WTC11 (cell line): Measurements from ENCODE around the gene ZNF426. TPM values are rescaled to one million over a fixed set of nuclear protein-coding genes. Genes with fewer than 3 reads are reported as not detected.
A peak's percentile ranks its signal among the peaks of the same experiment; 100 is the strongest.
"Not testable (repeated sequence)": the region's sequence is repeated elsewhere in the genome, so short reads cannot be mapped to it uniquely, and the experiment has no call there.

ENCODE experiments used
- ATAC-seq: fragments of 200-7000 bp; cut with Tn5 transposase; 2 replicates; pipeline ENCODE4 v1.10.0; 2021; ENCODE audit warnings: mild to moderate bottlenecking, moderate library complexity
- CTCF ChIA-PET: fragments of 300-600 bp; sonication (Branson Sonifier 250); formaldehyde crosslinking; loops from one replicate; lab custom pipeline; 2021; ENCODE audit warnings: antibody characterized with exemption; lab: Charles Lee
- POLR2A ChIA-PET: fragments of 350-600 bp; sonication (Branson Sonifier 250); formaldehyde crosslinking; loops from one replicate; lab custom pipeline; 2021; ENCODE audit warnings: antibody characterized with exemption; lab: Charles Lee
- DNase-seq: peaks from one replicate; pipeline ENCODE4 v3.0.0; 2021; ENCODE audit warnings: low spot score
- H3K27ac Mint-ChIP-seq: 2 replicates; pipeline ENCODE4 v1.8.0; 2021; ENCODE audit warnings: mixed read lengths
- H3K27me3 Mint-ChIP-seq: 2 replicates; pipeline ENCODE4 v1.8.0; 2021; ENCODE audit warnings: low read depth, mild to moderate bottlenecking, moderate library complexity, mixed read lengths
- H3K36me3 Mint-ChIP-seq: 2 replicates; pipeline ENCODE4 v1.8.0; 2021; ENCODE audit warnings: mixed read lengths
- H3K4me1 Mint-ChIP-seq: 2 replicates; pipeline ENCODE4 v1.8.0; 2022; ENCODE audit warnings: mixed read lengths
- H3K4me3 Mint-ChIP-seq: 2 replicates; pipeline ENCODE4 v1.8.0; 2021; ENCODE audit warnings: mild to moderate bottlenecking, moderate library complexity, mixed read lengths
- H3K9me3 Mint-ChIP-seq: 2 replicates; pipeline ENCODE4 v1.8.0; 2021; ENCODE audit warnings: mixed read lengths
- CBFB ChIP-seq: sonication (generic); formaldehyde crosslinking; IDR thresholded peaks from 2 replicates; pipeline ENCODE4 v1.8.1; 2022; ENCODE audit warnings: mild to moderate bottlenecking, low read depth, missing genetic modification reagents
- ESRRA ChIP-seq: sonication (generic); formaldehyde crosslinking; IDR thresholded peaks from 2 replicates; pipeline ENCODE4 v1.8.1; 2022; ENCODE audit warnings: mild to moderate bottlenecking, missing genetic modification reagents, borderline replicate concordance
- FOXP1 ChIP-seq: sonication (generic); formaldehyde crosslinking; IDR thresholded peaks from 2 replicates; pipeline ENCODE4 v1.8.0; 2022; ENCODE audit warnings: missing genetic modification reagents, mild to moderate bottlenecking, moderate library complexity, borderline replicate concordance
- GABPB1 ChIP-seq: sonication (generic); formaldehyde crosslinking; IDR thresholded peaks from 2 replicates; pipeline ENCODE4 v1.8.1; 2023; ENCODE audit warnings: mild to moderate bottlenecking, missing genetic modification reagents
- JAZF1 ChIP-seq: fragments of 250-450 bp; sonication (Bioruptor Pico); IDR thresholded peaks from 2 replicates; pipeline ENCODE4 v1.9.0; 2021; ENCODE audit warnings: moderate library complexity, mild to moderate bottlenecking, inconsistent platforms
- TEAD1 ChIP-seq: sonication (generic); formaldehyde crosslinking; IDR thresholded peaks from 2 replicates; pipeline ENCODE4 v1.8.0; 2022; ENCODE audit warnings: mild to moderate bottlenecking, missing genetic modification reagents
- TEAD4 ChIP-seq: sonication (generic); formaldehyde crosslinking; IDR thresholded peaks from 2 replicates; pipeline ENCODE4 v1.8.0; 2022; ENCODE audit warnings: mild to moderate bottlenecking, missing genetic modification reagents
- TP53 ChIP-seq: sonication (generic); formaldehyde crosslinking; IDR thresholded peaks from 2 replicates; pipeline ENCODE4 v1.8.1; 2023; ENCODE audit warnings: mild to moderate bottlenecking, missing genetic modification reagents
- ZNF396 ChIP-seq: fragments of 250-450 bp; sonication (Bioruptor Pico); IDR thresholded peaks from 2 replicates; pipeline ENCODE4 v1.8.0; 2021; ENCODE audit warnings: mild to moderate bottlenecking, moderate library complexity, borderline replicate concordance
- ZNF423 ChIP-seq: fragments of 250-450 bp; sonication (Bioruptor Pico); IDR thresholded peaks from 2 replicates; pipeline ENCODE4 v2.1.2; 2022; ENCODE audit warnings: mild to moderate bottlenecking, moderate library complexity
- total RNA-seq: library from RNA; stranded (reverse); gene quantifications from 3 replicates; pipeline ENCODE4 v1.2.3, GENCODE V29; 2021
- TF ChIP-seq, protein P1 (sequence below): sonication (generic); formaldehyde crosslinking; IDR thresholded peaks from 2 replicates; pipeline ENCODE4 v1.8.1; 2022; ENCODE audit warnings: missing genetic modification reagents, borderline replicate concordance
- TF ChIP-seq, protein P2 (sequence below): fragments of 250-450 bp; sonication (Bioruptor Pico); IDR thresholded peaks from 2 replicates; pipeline ENCODE4 v1.8.0; 2021; ENCODE audit warnings: mild to moderate bottlenecking
- TF ChIP-seq, protein P3 (sequence below): sonication (generic); formaldehyde crosslinking; IDR thresholded peaks from 2 replicates; pipeline ENCODE4 v1.8.1; 2023; ENCODE audit warnings: mild to moderate bottlenecking, missing genetic modification reagents
- TF ChIP-seq, protein P4 (sequence below): sonication (generic); formaldehyde crosslinking; IDR thresholded peaks from 2 replicates; pipeline ENCODE4 v1.8.0; 2022; ENCODE audit warnings: mild to moderate bottlenecking, missing genetic modification reagents
- TF ChIP-seq, protein P5 (sequence below): sonication (generic); formaldehyde crosslinking; IDR thresholded peaks from 2 replicates; pipeline ENCODE4 v1.8.1; 2023; ENCODE audit warnings: mild to moderate bottlenecking, moderate library complexity, missing genetic modification reagents
- TF ChIP-seq, protein P6 (sequence below): fragments of 250-450 bp; sonication (Bioruptor Pico); IDR thresholded peaks from 2 replicates; pipeline ENCODE4 v1.9.0; 2021; ENCODE audit warnings: mild to moderate bottlenecking

The ZNF426 gene
- total RNA-seq, 1 experiment from 2014 or later = 30.3 TPM

DNA sequence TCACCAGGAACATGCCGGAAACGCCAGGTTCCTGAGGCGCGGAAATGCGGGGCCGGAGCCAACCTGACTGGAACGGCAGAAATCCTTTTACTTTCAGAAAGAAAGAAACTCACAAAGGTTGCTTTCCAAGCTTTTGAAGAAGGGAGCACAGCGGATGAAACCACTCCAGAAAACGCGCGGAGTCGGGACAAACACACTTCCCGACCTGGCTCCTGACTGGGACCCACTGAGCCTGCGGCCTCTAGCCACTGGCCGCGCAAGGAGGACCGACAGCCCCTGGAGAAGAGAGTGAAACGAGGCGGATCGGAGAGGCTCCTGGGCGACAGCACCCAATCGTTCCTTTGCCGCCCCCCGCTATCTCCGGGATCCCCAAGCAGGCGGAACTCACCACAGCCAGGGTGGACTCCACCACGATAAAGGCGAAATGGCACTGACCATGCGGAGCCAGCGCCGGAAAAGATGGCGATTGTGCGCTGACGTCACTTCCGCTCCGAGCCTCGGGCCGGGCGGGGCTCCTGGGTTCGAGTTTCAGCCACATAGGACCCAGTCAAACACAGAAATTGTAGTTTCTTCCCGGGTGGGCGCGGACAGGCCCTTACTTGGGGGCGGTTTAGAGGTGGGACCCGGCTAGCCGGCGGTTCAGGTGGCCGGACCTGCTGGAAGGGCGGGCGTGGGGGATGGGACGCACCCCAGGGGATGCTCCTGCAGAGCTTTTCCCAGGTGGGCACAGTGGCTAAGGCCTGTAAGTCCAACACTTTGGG lies 45.8 kb upstream of the ZNF426 start, which contains the start of gene ZNF121 (continued):
- TF ChIP-seq, protein P1, sequence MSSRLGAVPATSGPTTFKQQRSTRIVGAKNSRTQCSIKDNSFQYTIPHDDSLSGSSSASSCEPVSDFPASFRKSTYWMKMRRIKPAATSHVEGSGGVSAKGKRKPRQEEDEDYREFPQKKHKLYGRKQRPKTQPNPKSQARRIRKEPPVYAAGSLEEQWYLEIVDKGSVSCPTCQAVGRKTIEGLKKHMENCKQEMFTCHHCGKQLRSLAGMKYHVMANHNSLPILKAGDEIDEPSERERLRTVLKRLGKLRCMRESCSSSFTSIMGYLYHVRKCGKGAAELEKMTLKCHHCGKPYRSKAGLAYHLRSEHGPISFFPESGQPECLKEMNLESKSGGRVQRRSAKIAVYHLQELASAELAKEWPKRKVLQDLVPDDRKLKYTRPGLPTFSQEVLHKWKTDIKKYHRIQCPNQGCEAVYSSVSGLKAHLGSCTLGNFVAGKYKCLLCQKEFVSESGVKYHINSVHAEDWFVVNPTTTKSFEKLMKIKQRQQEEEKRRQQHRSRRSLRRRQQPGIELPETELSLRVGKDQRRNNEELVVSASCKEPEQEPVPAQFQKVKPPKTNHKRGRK (CRISPR knock-in tag) = no peak
- TF ChIP-seq FOXP1 (0 out of 2 replicates have a peak, but pooled peaks have one; percentile 54), CBFB (CRISPR knock-in tag) (no peak), ZNF396 (CRISPR knock-in tag) (no peak), TP53 (no peak)
- TF ChIP-seq, protein P2, sequence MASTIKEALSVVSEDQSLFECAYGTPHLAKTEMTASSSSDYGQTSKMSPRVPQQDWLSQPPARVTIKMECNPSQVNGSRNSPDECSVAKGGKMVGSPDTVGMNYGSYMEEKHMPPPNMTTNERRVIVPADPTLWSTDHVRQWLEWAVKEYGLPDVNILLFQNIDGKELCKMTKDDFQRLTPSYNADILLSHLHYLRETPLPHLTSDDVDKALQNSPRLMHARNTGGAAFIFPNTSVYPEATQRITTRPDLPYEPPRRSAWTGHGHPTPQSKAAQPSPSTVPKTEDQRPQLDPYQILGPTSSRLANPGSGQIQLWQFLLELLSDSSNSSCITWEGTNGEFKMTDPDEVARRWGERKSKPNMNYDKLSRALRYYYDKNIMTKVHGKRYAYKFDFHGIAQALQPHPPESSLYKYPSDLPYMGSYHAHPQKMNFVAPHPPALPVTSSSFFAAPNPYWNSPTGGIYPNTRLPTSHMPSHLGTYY = no peak
- TF ChIP-seq, protein P3, sequence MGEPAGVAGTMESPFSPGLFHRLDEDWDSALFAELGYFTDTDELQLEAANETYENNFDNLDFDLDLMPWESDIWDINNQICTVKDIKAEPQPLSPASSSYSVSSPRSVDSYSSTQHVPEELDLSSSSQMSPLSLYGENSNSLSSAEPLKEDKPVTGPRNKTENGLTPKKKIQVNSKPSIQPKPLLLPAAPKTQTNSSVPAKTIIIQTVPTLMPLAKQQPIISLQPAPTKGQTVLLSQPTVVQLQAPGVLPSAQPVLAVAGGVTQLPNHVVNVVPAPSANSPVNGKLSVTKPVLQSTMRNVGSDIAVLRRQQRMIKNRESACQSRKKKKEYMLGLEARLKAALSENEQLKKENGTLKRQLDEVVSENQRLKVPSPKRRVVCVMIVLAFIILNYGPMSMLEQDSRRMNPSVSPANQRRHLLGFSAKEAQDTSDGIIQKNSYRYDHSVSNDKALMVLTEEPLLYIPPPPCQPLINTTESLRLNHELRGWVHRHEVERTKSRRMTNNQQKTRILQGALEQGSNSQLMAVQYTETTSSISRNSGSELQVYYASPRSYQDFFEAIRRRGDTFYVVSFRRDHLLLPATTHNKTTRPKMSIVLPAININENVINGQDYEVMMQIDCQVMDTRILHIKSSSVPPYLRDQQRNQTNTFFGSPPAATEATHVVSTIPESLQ (CRISPR knock-in tag) = no peak

DNA sequence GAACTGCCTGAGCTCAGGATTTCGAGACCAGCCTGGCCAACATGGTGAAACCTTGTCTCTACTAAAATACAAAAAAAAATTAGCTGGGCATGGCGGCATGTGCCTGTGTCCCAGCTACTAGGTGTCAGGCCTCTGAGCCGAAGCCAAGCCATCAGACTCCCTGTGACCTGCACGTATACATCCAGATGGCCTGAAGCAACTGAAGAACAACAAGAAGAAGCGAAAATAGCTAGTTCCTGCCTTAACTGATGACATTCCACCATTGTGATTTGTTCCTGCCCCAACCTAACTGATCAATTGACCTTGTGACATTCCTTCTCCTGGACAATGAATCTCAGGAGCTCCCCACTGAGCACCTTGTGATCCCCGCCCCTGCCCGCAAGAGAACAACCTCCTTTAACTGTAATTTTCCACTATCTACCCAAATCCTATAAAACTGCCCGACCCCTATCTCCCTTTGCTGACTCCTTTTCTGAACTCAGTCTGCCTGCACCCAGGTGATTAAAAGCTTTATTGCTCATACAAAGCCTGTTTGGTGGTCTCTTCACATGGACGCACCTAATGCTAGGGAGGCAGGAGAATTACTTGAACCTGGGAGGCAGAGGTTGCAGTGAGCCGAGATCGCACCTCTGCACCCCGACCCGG lies 43.8 kb upstream of the ZNF426 start:
- H3K4me3 Mint-ChIP-seq = peak overlapping the region; percentile 94
- TF ChIP-seq TEAD1 (CRISPR knock-in tag) = peak; percentile 67; the same call in 1 of the 2 replicates
- TF ChIP-seq, protein P4, sequence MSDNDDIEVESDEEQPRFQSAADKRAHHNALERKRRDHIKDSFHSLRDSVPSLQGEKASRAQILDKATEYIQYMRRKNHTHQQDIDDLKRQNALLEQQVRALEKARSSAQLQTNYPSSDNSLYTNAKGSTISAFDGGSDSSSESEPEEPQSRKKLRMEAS (CRISPR knock-in tag) = 0 out of 2 replicates have a peak, but pooled peaks have one; percentile 20
- TF ChIP-seq, all 79 proteins: peak for 2; not testable (repeated sequence) for 77
- Mint-ChIP-seq H3K4me1 (peaks cover 52% of the 10 kb centered on the region), H3K36me3 (peaks cover 33% of the 10 kb centered on the region), H3K27ac (peak overlapping the region; percentile 86)
- CTCF ChIA-PET, H3K9me3 Mint-ChIP-seq, H3K27me3 Mint-ChIP-seq, ATAC-seq: not testable (repeated sequence)
- DNase-seq = peak; percentile 35
- POLR2A ChIA-PET = interaction anchor here (0.6 kb wide), 2 partner anchors 219 to 444 kb away, joined by 5 to 7 read pairs; no protein-coding TSS in a partner anchor

DNA sequence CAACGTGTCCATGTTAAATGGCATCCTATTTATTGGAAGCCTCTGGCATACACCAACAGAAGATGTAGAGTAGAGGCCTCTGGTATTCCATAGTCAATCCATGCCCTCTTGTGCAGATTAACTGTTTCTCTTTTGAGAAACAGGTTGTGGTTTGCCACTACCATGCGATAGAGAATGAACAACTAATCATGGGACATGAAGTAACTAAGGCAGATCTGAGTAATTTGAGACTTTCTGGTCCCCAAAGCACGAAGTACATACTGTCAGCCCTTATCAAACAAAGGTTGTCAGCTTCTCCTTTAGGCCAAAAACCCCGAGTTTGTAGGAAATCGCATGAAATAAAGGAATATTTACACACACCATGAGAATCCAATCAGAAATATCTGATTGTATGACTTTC lies 42.3 kb upstream of the ZNF426 start:
- peak overlapping the region; percentile 84 for H3K27ac Mint-ChIP-seq
- no peak for ATAC-seq
- no peaks in the 10 kb centered on the region for H3K9me3 Mint-ChIP-seq
- no peaks in the 10 kb centered on the region for H3K27me3 Mint-ChIP-seq
- peaks cover 63% of the 10 kb centered on the region for H3K4me1 Mint-ChIP-seq
- no peak for TF ChIP-seq ZNF423 (CRISPR knock-in tag)
- TF ChIP-seq, protein P5, sequence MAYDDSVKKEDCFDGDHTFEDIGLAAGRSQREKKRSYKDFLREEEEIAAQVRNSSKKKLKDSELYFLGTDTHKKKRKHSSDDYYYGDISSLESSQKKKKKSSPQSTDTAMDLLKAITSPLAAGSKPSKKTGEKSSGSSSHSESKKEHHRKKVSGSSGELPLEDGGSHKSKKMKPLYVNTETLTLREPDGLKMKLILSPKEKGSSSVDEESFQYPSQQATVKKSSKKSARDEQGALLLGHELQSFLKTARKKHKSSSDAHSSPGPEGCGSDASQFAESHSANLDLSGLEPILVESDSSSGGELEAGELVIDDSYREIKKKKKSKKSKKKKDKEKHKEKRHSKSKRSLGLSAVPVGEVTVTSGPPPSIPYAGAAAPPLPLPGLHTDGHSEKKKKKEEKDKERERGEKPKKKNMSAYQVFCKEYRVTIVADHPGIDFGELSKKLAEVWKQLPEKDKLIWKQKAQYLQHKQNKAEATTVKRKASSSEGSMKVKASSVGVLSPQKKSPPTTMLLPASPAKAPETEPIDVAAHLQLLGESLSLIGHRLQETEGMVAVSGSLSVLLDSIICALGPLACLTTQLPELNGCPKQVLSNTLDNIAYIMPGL (CRISPR knock-in tag) = no peak
- TF ChIP-seq, protein P4 (CRISPR knock-in tag) = no peak
- TF ChIP-seq TEAD4 (CRISPR knock-in tag) = no peak
- no peak for TF ChIP-seq ESRRA (CRISPR knock-in tag)
- no peak for TF ChIP-seq GABPB1
- TF ChIP-seq, protein P6, sequence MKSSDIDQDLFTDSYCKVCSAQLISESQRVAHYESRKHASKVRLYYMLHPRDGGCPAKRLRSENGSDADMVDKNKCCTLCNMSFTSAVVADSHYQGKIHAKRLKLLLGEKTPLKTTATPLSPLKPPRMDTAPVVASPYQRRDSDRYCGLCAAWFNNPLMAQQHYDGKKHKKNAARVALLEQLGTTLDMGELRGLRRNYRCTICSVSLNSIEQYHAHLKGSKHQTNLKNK = no peak
- no peak for TF ChIP-seq JAZF1
- DNase-seq = no peak
- POLR2A ChIA-PET = no interaction called here
- peak overlapping the region; percentile 94 for H3K4me3 Mint-ChIP-seq
- H3K36me3 Mint-ChIP-seq = peaks cover 44% of the 10 kb centered on the region
- CTCF ChIA-PET = no interaction called here
